ENCODE measurements around the gene CSF1. TPM values are rescaled to one million over a fixed set of nuclear protein-coding genes. Genes with fewer than 3 reads are reported as not detected.

CSF1 gene
- polyA plus RNA-seq, 2 of the 4 experiments (the other 2 are of a cell fraction), result 35.1 to 36.3 TPM

DNA sequence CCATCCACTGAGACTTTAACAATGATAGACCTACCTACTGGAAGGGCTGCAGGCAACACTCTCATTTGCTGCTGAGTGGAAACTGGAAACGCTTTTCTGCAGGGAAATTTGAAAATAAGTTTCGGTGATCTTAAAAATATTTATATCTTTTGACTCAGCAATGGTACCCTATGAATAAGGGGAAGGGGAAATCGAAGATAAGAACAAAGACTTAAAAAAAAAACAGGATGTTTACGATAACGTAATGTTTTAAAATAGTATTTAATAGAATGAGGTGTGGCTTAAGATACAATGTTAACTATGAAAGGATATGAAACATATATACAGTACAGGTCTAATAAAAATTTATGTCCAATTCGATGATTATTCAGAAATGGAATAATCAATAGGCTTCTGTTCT is 34.8 kb upstream of the CSF1 start:
- Histone ChIP-seq H3K4me3 (no peak overlapping the region), H3K9me3 (no peaks in the 10 kb centered on the region), H3K4me1 (peaks cover 64% of the 10 kb centered on the region), H3K27ac (peak overlapping the region; percentile 80 to 99; a peak in 4 of 6 replicates), H3K4me2 (no peak overlapping the region)
- ATAC-seq (no peak), FAIRE-seq (no peak), DNase-seq (ENCODE audit: low read depth in 1 of 2, low spot score in 1 of 2) (no peak)
- CTCF ChIA-PET, result no interaction called here
- TF ChIP-seq NFE2L2 (conservative IDR thresholded peaks at IDR 0.05; ENCODE audit: low read length), result no peak
- TF ChIP-seq CBX2 (IDR thresholded peaks at IDR 0.05; ENCODE audit: borderline replicate concordance, low read depth), result no peak
- TF ChIP-seq CHD4 (IDR thresholded peaks at IDR 0.05; ENCODE audit: borderline replicate concordance), result no peak
- TF ChIP-seq, protein P1, sequence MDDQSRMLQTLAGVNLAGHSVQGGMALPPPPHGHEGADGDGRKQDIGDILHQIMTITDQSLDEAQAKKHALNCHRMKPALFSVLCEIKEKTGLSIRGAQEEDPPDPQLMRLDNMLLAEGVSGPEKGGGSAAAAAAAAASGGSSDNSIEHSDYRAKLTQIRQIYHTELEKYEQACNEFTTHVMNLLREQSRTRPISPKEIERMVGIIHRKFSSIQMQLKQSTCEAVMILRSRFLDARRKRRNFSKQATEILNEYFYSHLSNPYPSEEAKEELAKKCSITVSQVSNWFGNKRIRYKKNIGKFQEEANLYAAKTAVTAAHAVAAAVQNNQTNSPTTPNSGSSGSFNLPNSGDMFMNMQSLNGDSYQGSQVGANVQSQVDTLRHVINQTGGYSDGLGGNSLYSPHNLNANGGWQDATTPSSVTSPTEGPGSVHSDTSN (IDR thresholded peaks at IDR 0.05), result no peak
- 92% methylated on average over 6 of the region's 6 CpGs for WGBS (ENCODE audit: missing lambda C conversion rate)
- POLR2A ChIA-PET, result no interaction called here

DNA sequence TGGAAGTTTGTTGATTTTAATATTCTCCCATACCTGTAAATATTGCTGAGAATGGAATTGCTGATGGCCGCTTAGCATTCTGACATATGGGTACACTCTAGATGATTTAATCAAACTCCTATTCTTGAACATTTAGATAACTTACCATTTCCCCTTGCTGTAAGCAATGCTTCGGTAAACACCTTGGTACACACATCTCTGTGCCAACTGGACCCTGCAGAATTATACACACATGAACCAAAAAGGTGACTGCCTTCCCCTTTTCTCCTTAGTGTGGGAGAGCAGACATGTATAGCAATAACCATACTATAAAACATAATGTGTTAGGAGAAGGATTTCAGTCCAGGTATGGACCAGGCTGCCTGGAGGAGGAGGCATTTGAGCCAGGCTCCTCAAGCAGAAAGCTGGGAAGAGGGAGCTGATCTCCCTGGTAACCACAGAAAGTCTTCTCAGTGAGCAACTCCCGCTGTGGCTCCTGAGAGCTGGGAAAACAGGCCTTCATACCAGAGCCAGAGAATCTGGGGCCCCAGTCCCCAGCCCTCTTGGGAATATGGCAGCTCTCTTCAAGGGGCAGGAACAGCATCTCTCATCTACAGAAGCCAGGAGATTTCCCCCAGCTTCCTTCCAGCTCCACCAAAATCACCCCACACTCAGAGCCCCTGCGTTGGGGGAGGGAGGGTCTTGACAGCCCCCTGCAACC is 33.9 kb upstream of the CSF1 start:
- 89% methylated on average over 3 of the region's 4 CpGs for WGBS (ENCODE audit: missing lambda C conversion rate)
- FAIRE-seq (no peak), ATAC-seq (peak; percentile 33 to 41; a peak in 5 of 6 replicates), DNase-seq (ENCODE audit: low read depth in 1 of 2, low spot score in 1 of 2) (no peak)
- peak overlapping the region; percentile 59 for H3K4me2 ChIP-seq
- H3K4me3 ChIP-seq, result no peak overlapping the region
- TF ChIP-seq, protein P1 (IDR thresholded peaks at IDR 0.05), result no peak
- TF ChIP-seq EHMT2 (IDR thresholded peaks at IDR 0.05; ENCODE audit: low read depth), result no peak
- TF ChIP-seq CHD2 (IDR thresholded peaks at IDR 0.05; ENCODE audit: low read length, partially characterized antibody), result no peak
- peak; percentile 85 for TF ChIP-seq ZFP36 (IDR thresholded peaks at IDR 0.05; ENCODE audit: borderline replicate concordance, partially characterized antibody)
- TF ChIP-seq, protein P2, sequence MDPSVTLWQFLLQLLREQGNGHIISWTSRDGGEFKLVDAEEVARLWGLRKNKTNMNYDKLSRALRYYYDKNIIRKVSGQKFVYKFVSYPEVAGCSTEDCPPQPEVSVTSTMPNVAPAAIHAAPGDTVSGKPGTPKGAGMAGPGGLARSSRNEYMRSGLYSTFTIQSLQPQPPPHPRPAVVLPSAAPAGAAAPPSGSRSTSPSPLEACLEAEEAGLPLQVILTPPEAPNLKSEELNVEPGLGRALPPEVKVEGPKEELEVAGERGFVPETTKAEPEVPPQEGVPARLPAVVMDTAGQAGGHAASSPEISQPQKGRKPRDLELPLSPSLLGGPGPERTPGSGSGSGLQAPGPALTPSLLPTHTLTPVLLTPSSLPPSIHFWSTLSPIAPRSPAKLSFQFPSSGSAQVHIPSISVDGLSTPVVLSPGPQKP (IDR thresholded peaks at IDR 0.05; ENCODE audit: low read depth, low read length), result no peak
- no peak for TF ChIP-seq RARB (CRISPR knock-in tag; IDR thresholded peaks at IDR 0.05)
- H3K9me3 ChIP-seq, result no peaks in the 10 kb centered on the region
- CTCF ChIA-PET, result interaction anchor here (0.7 to 1.9 kb wide), 14 partner anchors 10 to 108 kb away, joined by 3 to 6 read pairs (median 4); partner anchors contain the start of gene AHCYL1
- H3K4me1 ChIP-seq, result peaks cover 68% of the 10 kb centered on the region
- H3K27ac ChIP-seq, result peak overlapping the region; percentile 80 to 99
- POLR2A ChIA-PET, result interaction anchor here (1.4 to 1.8 kb wide), 2 partner anchors 16 to 36 kb away, joined by 3 to 5 read pairs; no protein-coding TSS in a partner anchor

DNA sequence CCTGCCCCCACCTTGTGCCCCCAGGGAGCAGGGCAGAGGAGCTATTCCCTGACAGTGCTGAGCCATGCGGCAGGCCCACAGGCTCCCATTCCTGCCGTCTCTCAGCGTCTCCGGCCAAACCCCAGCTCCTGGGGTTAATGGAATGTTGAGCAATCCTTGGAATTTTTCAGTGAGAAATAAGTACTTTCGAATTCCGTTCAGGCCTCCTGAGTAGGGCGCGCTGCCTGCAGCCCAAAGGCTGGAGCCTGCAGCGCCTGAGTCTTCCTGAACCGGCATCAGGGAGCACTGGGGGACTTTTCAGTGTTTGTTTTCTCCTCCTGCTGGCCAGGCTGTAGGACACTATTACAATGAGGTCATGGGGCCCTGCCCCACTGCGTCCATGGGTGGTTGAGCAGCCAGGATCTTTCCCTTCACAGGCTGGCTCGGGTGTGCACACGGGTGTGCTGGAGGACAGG is 33.3 kb upstream of the CSF1 start:
- peak; percentile 96 to 97 for ATAC-seq
- Histone ChIP-seq H3K9me3 (no peaks in the 10 kb centered on the region), H3K4me2 (peak overlapping the region; percentile 59), H3K27ac (peak overlapping the region; percentile 80 to 99), H3K4me1 (peaks cover 63% of the 10 kb centered on the region), H3K4me3 (no peak overlapping the region)
- WGBS (ENCODE audit: missing lambda C conversion rate), result 0% methylated on average over 8 of the region's 13 CpGs
- POLR2A ChIA-PET, result interaction anchor here (1.4 to 1.8 kb wide), 2 partner anchors 15 to 35 kb away, joined by 3 to 5 read pairs; no protein-coding TSS in a partner anchor
- CTCF ChIA-PET, result interaction anchor here (0.7 to 1.9 kb wide), 16 partner anchors 10 to 107 kb away, joined by 3 to 6 read pairs (median 4); partner anchors contain the start of gene AHCYL1
- DNase-seq (ENCODE audit: low read depth in 1 of 2, low spot score in 1 of 2), result peak; percentile 50 to 86
- FAIRE-seq, result no peak
- TF ChIP-seq ZC3H11A (IDR thresholded peaks at IDR 0.05) (no peak), TP53 (CRISPR knock-in tag; IDR thresholded peaks at IDR 0.05) (no peak), POLR2AphosphoS2 (conservative IDR thresholded peaks at IDR 0.05; ENCODE audit: low read length) (no peak), ESRRA (IDR thresholded peaks at IDR 0.05; ENCODE audit: borderline replicate concordance, low read length) (no peak), RAD21 (conservative IDR thresholded peaks at IDR 0.05 in 1 of 2, IDR thresholded peaks at IDR 0.05 in 1 of 2) (peak; percentile 16 to 53; a peak in 4 of 5 replicates), EP300 (IDR thresholded peaks at IDR 0.05) (peak in 1 of 2 experiments; percentile 51; a peak in 2 of 5 replicates), FOSL2 (IDR thresholded peaks at IDR 0.05) (no peak), FOSL2 (CRISPR knock-in tag; IDR thresholded peaks at IDR 0.05) (0 out of 2 replicates have a peak, but pooled peaks have one; percentile 17), SMC3 (IDR thresholded peaks at IDR 0.05) (peak; percentile 47; the same call in 2 of the 3 replicates), RFX5 (IDR thresholded peaks at IDR 0.05) (no peak), CEBPB (IDR thresholded peaks at IDR 0.05) (peak; percentile 72 to 93; a peak in 3 of 4 replicates), JUN (IDR thresholded peaks at IDR 0.05) (peak in 1 of 2 experiments; percentile 56; a peak in 1 of 5 replicates)
- TF ChIP-seq, protein P3, sequence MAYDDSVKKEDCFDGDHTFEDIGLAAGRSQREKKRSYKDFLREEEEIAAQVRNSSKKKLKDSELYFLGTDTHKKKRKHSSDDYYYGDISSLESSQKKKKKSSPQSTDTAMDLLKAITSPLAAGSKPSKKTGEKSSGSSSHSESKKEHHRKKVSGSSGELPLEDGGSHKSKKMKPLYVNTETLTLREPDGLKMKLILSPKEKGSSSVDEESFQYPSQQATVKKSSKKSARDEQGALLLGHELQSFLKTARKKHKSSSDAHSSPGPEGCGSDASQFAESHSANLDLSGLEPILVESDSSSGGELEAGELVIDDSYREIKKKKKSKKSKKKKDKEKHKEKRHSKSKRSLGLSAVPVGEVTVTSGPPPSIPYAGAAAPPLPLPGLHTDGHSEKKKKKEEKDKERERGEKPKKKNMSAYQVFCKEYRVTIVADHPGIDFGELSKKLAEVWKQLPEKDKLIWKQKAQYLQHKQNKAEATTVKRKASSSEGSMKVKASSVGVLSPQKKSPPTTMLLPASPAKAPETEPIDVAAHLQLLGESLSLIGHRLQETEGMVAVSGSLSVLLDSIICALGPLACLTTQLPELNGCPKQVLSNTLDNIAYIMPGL (CRISPR knock-in tag; IDR thresholded peaks at IDR 0.05; ENCODE audit: borderline replicate concordance), result no peak
- TF ChIP-seq, protein P2 (IDR thresholded peaks at IDR 0.05; ENCODE audit: low read depth, low read length), result no peak
- TF ChIP-seq, protein P4, sequence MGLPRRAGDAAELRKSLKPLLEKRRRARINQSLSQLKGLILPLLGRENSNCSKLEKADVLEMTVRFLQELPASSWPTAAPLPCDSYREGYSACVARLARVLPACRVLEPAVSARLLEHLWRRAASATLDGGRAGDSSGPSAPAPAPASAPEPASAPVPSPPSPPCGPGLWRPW (IDR thresholded peaks at IDR 0.05), result no peak

Data from A549 (cell line).